ENCODE results near the gene BCL11B. TPM values are rescaled to one million over a fixed set of nuclear protein-coding genes. Genes with fewer than 3 reads are reported as not detected.
"Not testable (repeated sequence)": the region's sequence is repeated elsewhere in the genome, so short reads cannot be mapped to it uniquely, and the experiment has no call there.

Gene BCL11B
- polyA plus RNA-seq, 12 donors, result 0.77 to 21.1 (median 1.4) TPM; not detected in 1

- DNase-seq, result no peak
These were observed 30.5 kb downstream of the BCL11B start for GRCh38 chr14:99241325-99242010.

DNA sequence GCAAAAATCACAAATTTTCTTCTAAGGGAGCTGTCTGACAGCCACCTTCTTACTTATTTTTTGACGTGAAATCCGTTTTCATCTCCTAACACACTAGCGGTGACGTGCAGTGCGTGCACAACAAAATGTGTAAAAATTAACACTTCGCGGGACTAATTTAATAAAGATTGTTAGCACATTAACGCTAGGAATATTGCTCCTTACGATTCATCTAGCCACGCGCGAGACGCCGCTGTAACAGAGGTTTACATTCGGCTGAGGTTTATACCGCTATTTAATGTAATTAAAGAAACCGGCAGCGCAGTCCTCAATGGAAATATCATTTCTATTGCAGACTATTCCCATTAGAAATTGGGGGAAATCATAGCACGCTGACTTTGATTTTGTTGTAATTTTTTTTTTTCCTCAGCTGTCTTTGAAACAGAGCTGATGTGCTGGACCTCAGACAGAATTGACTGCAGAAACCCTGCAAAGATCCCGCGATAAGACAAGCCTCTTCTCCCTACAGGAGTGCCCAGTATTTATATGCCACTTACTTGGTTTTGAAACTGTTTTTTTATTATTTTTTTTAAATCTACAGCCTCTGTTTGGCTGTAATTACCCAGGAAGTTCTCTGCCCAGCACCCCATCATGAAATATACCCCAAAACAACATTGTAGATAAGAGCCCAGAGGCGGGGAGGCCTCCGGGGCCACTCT lies 31.2 kb downstream of the BCL11B start:
- DNase-seq, result no peak

- DNase-seq, result no peak
These were observed 32.3 kb downstream of the BCL11B start for GRCh38 chr14:99239661-99240092.

DNA sequence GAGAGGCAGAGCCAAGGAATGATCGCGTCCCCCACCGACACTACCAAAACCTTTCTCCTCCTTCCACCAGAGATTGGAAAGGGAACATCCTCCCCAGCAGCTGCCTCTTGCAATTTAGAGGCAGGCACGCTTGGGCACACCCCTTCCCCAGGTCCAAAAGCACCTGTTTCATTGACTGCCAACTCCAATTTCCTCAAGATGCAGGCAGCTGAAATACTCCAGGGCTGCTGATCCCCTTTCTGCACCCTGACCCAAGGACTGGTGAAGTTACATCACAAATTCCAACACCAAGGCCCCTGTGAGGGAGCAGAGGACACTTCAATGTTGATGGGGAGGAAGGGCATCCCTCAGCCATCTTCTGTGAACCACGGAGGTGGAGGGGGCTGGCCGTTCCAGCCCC lies 33.8 kb downstream of the BCL11B start:
- DNase-seq, result no peak

- no peak for DNase-seq
These were observed 34.7 kb downstream of the BCL11B start for GRCh38 chr14:99237288-99237687.

DNA sequence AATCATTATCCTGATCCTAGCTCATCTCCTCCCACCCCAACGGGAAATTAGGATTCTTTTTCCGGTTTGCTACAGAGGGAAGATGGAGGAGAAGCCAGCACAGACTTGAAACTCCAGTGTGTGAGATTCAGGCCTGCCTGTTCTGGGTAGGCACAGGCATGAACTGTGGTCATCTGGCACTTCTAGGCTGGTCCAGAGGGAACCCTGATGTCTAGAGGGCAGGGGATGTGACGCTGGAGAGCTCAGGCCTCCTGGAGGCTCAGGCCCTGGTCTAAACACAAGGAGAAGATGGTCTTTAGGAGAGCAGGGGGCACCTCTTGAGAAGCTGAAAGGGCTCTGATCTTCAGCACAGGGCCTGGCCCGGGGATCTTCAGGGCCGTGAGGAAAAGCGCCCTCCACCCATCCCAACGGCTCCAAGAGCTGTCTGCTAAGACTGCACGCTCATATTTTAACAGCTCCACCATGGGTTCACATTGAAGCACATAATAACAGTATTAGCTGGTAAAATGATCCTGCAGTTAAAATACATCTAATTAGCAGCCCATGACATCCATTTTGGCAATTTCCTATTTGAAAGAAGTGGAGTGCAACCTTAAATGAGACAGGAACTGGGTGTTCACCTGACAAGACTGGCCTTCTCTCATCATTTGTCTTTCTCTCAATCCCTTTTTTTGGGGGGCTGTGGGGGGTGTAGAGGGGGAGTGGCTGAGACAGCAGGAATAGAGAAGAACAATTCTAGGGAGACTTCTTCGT lies 35.4 kb downstream of the BCL11B start:
- no peak for DNase-seq

DNA sequence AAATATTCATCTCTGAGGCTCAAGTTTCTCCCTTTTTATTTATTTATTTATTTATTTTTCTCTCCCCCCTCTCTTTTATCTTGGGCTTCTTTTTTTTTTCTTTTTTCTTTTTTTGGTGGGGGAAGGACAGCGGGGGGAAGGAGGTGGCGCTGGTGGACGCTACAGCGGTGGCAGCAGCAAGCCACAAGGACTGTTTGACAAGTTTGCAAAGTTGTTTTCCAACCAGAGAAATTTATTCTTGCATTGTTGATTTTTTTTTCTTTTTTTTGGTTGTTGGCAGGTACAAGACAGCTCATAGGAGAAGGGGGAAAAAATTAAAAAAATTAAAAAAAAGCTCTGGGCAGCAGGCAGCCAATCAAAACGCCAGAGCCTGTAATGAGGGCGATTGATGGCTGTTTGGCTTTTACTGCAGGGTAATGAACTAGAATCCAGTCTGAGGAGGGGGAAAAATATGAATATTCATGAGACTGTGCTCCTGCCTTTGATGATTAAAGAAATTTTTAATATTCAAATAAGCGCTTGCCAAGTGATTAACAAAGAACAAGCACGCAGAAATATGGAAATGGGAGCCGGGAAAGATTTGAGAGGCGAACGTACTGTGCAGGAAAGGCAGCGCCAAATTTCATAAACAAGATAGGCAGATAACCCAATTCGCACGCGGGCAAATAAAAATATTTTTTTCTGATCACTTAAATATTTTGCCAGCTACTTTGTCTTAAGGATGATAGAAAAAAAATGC lies 36.2 kb downstream of the BCL11B start:
- no peak for DNase-seq

DNA sequence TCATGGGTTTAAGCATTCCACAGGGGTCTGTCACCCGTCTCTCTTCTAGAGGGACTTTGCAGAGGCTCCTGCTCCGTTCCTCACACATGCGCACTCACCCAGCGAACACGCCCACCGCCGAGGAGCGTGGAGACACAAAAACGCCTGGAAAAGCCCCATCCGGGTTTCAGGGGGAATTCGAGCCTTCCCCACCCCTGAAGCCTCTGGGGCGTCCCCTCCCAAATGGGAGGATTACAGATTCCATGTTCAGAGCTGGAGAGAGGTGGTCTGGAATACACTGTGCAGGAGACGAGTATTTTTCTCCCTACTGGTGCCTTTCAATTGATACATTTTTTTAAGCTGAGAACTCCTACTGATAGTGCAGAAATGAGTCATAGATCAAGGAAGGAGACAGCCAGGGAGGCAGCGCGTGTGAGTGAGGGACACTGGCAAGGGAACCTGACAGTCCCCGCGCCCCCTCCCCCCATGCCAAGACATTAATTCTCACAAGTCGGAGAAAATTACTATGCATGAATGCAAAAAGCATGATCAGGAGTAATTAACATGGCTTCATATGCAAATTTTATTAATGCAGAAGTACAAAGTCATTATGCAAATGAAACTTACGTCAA lies 36.9 kb downstream of the BCL11B start:
- DNase-seq, result no peak

- no peak for DNase-seq
These were observed 37.6 kb downstream of the BCL11B start for GRCh38 chr14:99234355-99234754.

- DNase-seq, result no peak
These were observed 38.6 kb downstream of the BCL11B start for GRCh38 chr14:99233222-99234035.

GRCh38 chr14:99232714-99233214 lies 39.2 kb downstream of the BCL11B start:
- DNase-seq, result no peak

DNA sequence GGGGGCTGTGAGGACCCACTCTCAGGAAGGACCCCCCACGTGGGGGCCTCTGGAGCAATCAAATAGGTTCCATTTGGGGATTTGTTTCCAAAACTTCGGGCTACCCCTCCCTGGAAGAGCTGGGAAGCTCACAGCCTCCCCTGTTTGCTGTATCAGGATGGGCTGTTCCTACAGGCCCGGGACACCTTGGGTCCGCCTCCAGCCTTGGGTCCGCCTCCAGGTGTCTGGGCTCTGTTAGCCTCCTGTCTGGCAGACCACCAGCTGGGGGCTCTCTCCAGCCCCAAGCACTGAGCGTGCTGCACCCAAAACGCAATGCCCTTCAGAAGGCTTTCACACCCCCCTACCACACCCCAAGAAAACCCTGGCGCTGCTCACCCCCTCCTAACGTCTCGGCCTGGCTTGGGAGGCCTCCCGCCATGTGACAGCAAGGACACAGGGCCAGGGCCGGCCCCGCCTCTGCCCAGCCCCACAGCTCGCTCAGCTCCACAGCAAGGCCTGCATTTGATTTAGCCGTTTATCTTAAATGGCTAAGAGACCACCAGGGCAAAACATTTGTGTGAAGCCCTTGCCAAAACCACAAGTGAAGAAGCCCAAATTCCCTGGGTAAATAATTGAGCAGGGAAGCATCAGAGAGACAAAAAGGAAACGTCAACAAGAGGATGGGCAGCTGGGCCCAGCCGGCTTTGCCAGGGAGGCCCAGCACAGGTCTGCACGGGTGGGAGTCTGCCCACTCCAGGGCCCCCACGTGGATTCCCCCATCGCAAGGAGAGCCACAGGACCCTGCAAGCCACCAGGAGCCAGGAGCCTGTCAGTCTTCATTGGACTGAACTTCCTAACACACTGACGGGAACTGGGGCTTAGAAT lies 39.9 kb downstream of the BCL11B start:
- no peak for DNase-seq

DNA sequence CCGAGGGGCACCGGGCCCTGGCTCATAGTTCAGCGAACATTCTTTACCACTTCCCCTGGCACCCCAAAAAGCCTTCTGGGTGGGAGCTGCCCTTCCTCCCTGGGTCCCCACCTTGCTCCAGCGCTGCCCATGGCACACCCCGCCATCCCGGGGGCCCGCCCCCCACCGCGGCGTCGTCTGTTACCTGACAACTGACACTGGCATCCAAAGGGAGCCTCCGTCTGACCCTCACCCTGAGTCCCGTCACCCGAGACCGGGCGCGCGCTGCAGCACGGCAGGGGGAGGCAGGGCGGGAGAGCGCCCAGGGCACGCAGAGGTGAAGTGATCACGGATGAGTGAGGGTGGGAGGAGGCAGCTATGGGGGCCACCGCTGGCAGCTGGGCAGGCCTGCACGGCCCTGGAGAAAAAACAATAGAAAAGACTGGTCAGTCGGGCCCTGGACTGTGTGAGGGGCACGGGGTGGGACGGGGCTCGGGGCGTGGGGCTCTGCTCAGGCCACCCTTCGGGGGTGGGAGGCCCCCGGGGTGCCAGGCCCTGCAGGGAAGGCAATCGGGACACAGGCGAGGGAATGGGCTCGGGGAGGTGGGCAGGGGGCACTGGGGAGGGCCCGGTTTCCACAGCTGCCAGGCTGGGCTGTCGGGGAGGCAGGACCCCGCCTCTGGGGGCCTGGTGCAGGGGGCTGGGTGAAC lies 40.7 kb downstream of the BCL11B start:
- DNase-seq, result no peak

GRCh38 chr14:99230208-99231151 lies 41.5 kb downstream of the BCL11B start:
- DNase-seq, result no peak

DNA sequence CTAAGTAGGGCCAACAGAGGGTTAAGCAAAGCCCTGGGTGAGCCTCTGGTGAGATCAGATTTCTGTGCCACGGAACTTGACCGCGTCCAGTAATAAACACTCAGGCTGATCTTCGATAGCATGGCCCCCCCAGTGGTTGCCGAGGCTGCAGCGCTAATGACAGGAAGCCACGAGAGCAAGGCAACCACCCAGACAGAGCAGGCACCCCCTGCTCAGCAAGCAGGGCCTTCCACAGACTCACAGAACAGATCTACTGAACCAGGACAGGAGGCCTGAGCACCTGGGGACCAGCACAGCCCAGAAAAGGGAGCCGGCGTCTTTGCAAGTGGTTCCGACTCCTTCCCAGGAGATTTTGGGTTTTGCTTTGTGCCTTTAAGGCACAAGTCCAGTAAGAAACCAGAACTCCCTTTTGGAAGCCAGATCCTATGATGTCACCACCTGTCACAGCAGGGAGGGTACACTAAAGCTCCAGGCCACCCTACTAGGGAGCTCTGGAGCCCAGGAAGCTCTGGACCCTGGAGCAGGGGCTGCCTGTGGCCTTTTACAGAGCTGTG lies 42.3 kb downstream of the BCL11B start:
- no peak for DNase-seq

DNA sequence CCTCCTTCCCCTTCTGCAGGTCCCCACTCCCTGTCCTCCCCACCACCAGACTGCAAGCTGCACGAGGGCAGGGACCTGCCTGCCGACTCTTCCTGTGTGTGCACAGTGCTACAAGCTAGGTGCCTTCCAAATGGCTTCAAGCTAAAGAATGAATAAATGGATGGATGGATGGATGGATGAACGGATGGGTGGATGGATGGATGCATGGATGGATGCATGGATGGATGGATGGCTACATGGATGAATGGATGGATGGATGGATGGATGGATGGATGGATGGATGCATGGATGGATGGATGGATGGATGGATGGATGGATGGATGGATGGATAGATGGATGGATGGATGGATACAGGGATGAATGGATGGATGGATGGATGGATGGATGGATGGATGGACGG lies 43.2 kb downstream of the BCL11B start:
- DNase-seq, result not testable (repeated sequence)

DNA sequence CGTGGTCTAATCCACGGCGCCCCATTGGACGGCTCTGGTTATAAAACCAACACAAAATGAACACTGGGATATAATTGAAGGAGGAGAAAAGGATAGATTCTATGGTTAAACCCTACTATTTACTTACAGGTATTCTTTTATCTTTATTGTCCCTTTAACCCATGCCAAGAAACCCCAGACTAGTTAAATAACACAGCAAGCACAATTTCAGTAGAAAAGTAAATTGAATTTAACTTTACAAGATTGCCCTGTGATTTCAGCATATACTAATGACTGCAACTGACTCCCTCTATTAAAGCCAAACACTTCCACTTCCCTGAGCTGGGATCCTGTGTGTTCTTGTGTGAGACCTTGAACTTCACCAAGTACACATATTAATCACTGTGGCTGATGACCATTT lies 45.3 kb downstream of the BCL11B start:
- DNase-seq, result no peak
